ENCODE results near the gene RUNDC1. TPM values are rescaled to one million over a fixed set of nuclear protein-coding genes. Genes with fewer than 3 reads are reported as not detected.

The RUNDC1 gene
- total RNA-seq = 6.4 and 9.0 TPM in 2 replicates

GRCh38 chr17:42980274-42980765 is at the start of gene RUNDC1:
Gene RUNDC1, plus strand, starts transcription at chr17:42980565. Its CDS starts 12 bp downstream, at chr17:42980577.

GRCh38 chr17:42964161-42964932 is 16.0 kb upstream of the RUNDC1 start, which contains the start of gene AARSD1:
Gene AARSD1, minus strand, starts transcription at chr17:42964454. Its CDS starts 14 bp downstream, at chr17:42964440.

GRCh38 chr17:42979511-42980273 is 673 bp upstream of the RUNDC1 start, which contains the start of gene PTGES3L:
Gene PTGES3L, minus strand, starts transcription at chr17:42980080. Its CDS starts 27 bp downstream, at chr17:42980053.

GRCh38 chr17:42997984-42998938 is 17.9 kb downstream of the RUNDC1 start, which contains the start of gene RPL27:
Gene RPL27, plus strand, starts transcription at chr17:42998419. Its CDS starts 332 bp downstream, at chr17:42998751.

GRCh38 chr17:43006639-43007551 is 26.5 kb downstream of the RUNDC1 start, which contains the start of gene IFI35:
Gene IFI35, plus strand, starts transcription at chr17:43006784. Its CDS starts 164 bp downstream, at chr17:43006948.

GRCh38 chr17:43021741-43022512 is 41.6 kb downstream of the RUNDC1 start, which contains the start of gene VAT1:
Gene VAT1, minus strand, starts transcription at chr17:43022385. Its CDS starts 63 bp downstream, at chr17:43022322.

GRCh38 chr17:43024407-43025289 is 44.3 kb downstream of the RUNDC1 start, which contains the start of gene RND2:
Gene RND2, plus strand, starts transcription at chr17:43025231. Its CDS starts 117 bp downstream, at chr17:43025348.

Other genes with a start within 250 kb of the RUNDC1 start
- gene EZH1, start 235.5 kb upstream of the RUNDC1 start, total RNA-seq = 5.2 and 15.0 TPM in 2 replicates
- 5.1 TPM in 2 replicates for gene RAMP2, start 219.3 kb upstream of the RUNDC1 start, total RNA-seq
- gene VPS25, start 207.1 kb upstream of the RUNDC1 start, total RNA-seq = 123 and 129 TPM in 2 replicates
- gene WNK4, start 200.0 kb upstream of the RUNDC1 start, total RNA-seq = 4.8 and 6.7 TPM in 2 replicates
- gene COA3, start 181.9 kb upstream of the RUNDC1 start, total RNA-seq = 73.0 and 80.6 TPM in 2 replicates
- not detected in 2 replicates for gene CNTD1, start 181.7 kb upstream of the RUNDC1 start, total RNA-seq
- 103 and 170 TPM in 2 replicates for gene BECN1, start 156.3 kb upstream of the RUNDC1 start, total RNA-seq
- gene PSME3, start 147.2 kb upstream of the RUNDC1 start, total RNA-seq = 77.8 and 137 TPM in 2 replicates
- 0.65 and 0.89 TPM in 2 replicates for gene AOC2, start 136.0 kb upstream of the RUNDC1 start, total RNA-seq
- 0.38 TPM in 1 of 2 replicates, not detected in the other for gene AOC3, start 129.4 kb upstream of the RUNDC1 start, total RNA-seq
- not detected in 2 replicates for gene G6PC1, start 79.8 kb upstream of the RUNDC1 start, total RNA-seq
- gene AARSD1, start 16.1 kb upstream of the RUNDC1 start, total RNA-seq = 22.8 and 30.0 TPM in 2 replicates
- gene PTGES3L, start 485 bp upstream of the RUNDC1 start, total RNA-seq = 1.3 and 2.9 TPM in 2 replicates
- 1,263 and 1,290 TPM in 2 replicates for gene RPL27, start 17.9 kb downstream of the RUNDC1 start, total RNA-seq
- gene IFI35, start 26.2 kb downstream of the RUNDC1 start, total RNA-seq = 14.8 and 42.2 TPM in 2 replicates
- gene VAT1, start 41.8 kb downstream of the RUNDC1 start, total RNA-seq = 162 and 328 TPM in 2 replicates
- 0.33 and 1.0 TPM in 2 replicates for gene RND2, start 44.7 kb downstream of the RUNDC1 start, total RNA-seq
- gene BRCA1, start 144.8 kb downstream of the RUNDC1 start, total RNA-seq = 4.8 and 25.1 TPM in 2 replicates
- 31.0 and 53.1 TPM in 2 replicates for gene NBR1, start 190.6 kb downstream of the RUNDC1 start, total RNA-seq
- gene TMEM106A, start 231.3 kb downstream of the RUNDC1 start, total RNA-seq = 3.7 and 6.3 TPM in 2 replicates
- not detected in 2 replicates for gene CCDC200, start 248.1 kb downstream of the RUNDC1 start, total RNA-seq